Suprapubic skin (tissue), 4 donors: ENCODE measurements around the gene KLHDC4. TPM values are rescaled to one million over a fixed set of nuclear protein-coding genes. Genes with fewer than 3 reads are reported as not detected.

Experiments
- DNase-seq, 2 donors: peaks; one replicate each; pipeline ENCODE4 v3.0.0-alpha.2; 2019; ENCODE audit warnings: low spot score in 2 of 2
- H3K27ac ChIP-seq: fragments of 200-600 bp; sonication (generic); one replicate; pipeline ENCODE4 v1.5.1; 2019
- H3K27me3 ChIP-seq: fragments of 200-600 bp; sonication (generic); one replicate; pipeline ENCODE4 v1.5.1; 2019
- H3K36me3 ChIP-seq: fragments of 200-600 bp; sonication (generic); one replicate; pipeline ENCODE4 v1.5.1; 2019
- H3K4me1 ChIP-seq: fragments of 200-600 bp; sonication (generic); one replicate; pipeline ENCODE4 v1.5.1; 2019
- H3K4me3 ChIP-seq: fragments of 200-600 bp; sonication (generic); one replicate; pipeline ENCODE4 v1.5.1; 2019; ENCODE audit warnings: mild to moderate bottlenecking
- H3K9me3 ChIP-seq: fragments of 200-600 bp; sonication (generic); one replicate; pipeline ENCODE4 v1.5.1; 2019
- CTCF ChIP-seq, 2 donors: fragments of 200-600 bp in 1 of 2; fragments of 450-650 bp in 1 of 2; sonication (generic) in 1 of 2; IDR thresholded peaks; one replicate each; pipeline ENCODE4 v1.5.1; 2016 to 2019; ENCODE audit warnings: antibody characterized with exemption in 2 of 2, mild to moderate bottlenecking in 1 of 2, moderate library complexity in 1 of 2
- EP300 ChIP-seq: sonication (generic); formaldehyde crosslinking; IDR thresholded peaks from one replicate; pipeline ENCODE4 v1.6.1; 2017; ENCODE audit warnings: antibody characterized with exemption
- POLR2A ChIP-seq, 2 donors: fragments of 450-650 bp; IDR thresholded peaks; one replicate each; pipeline ENCODE4 v1.6.1; 2017; ENCODE audit warnings: antibody characterized with exemption in 2 of 2, mild to moderate bottlenecking in 2 of 2, moderate library complexity in 2 of 2
- POLR2AphosphoS5 ChIP-seq, 3 donors: sonication (generic); formaldehyde crosslinking; IDR thresholded peaks; one replicate each; pipeline ENCODE4 v1.6.1; 2017; ENCODE audit warnings: antibody characterized with exemption in 3 of 3
- WGBS: methylation state at CpG from one replicate; pipeline ENCODE4 v1.1.5; 2018; 5-methylcytosine and 5-hydroxymethylcytosine counted together
- total RNA-seq, 4 donors: library from RNA; depleted of rRNA; stranded (reverse); fragments of >200 nt; gene quantifications; one replicate each; pipeline ENCODE4 v1.1.0, GENCODE V29; 2016

Gene KLHDC4
- total RNA-seq, 4 donors from 2014 or later, result 26.6 to 104 (median 30.1) TPM

- TF ChIP-seq POLR2AphosphoS5 (IDR thresholded peaks at IDR 0.05) (no peak), EP300 (no peak), POLR2A (IDR thresholded peaks at IDR 0.05) (no peak), CTCF (IDR thresholded peaks at IDR 0.05) (no peak)
- no peaks in the 10 kb centered on the region for H3K4me1 ChIP-seq
- no peak for DNase-seq
- WGBS, result 81% methylated on average over 27 of the region's 28 CpGs
- no peaks in the 10 kb centered on the region for H3K27me3 ChIP-seq
- H3K36me3 ChIP-seq, result peaks cover 60% of the 10 kb centered on the region
- no peak overlapping the region for H3K27ac ChIP-seq
- no peaks in the 10 kb centered on the region for H3K9me3 ChIP-seq
- H3K4me3 ChIP-seq, result no peak overlapping the region
Observed at GRCh38 chr16:87725596-87726235, 40.1 kb downstream of the KLHDC4 start.

GRCh38 chr16:87724490-87725291 lies 41.1 kb downstream of the KLHDC4 start:
- Histone ChIP-seq H3K27ac (no peak overlapping the region), H3K9me3 (no peaks in the 10 kb centered on the region), H3K4me3 (no peak overlapping the region), H3K27me3 (no peaks in the 10 kb centered on the region), H3K36me3 (peaks cover 60% of the 10 kb centered on the region), H3K4me1 (no peaks in the 10 kb centered on the region)
- TF ChIP-seq POLR2AphosphoS5 (IDR thresholded peaks at IDR 0.05) (no peak), POLR2A (IDR thresholded peaks at IDR 0.05) (no peak), CTCF (IDR thresholded peaks at IDR 0.05) (no peak), EP300 (no peak)
- WGBS, result 93% methylated on average over 19 of the region's 19 CpGs
- no peak for DNase-seq

- no peak overlapping the region for H3K4me3 ChIP-seq
- no peaks in the 10 kb centered on the region for H3K27me3 ChIP-seq
- peaks cover 54% of the 10 kb centered on the region for H3K36me3 ChIP-seq
- 52% methylated on average over 11 of the region's 12 CpGs for WGBS
- DNase-seq, result no peak
- no peaks in the 10 kb centered on the region for H3K4me1 ChIP-seq
- TF ChIP-seq POLR2AphosphoS5 (IDR thresholded peaks at IDR 0.05) (no peak), CTCF (IDR thresholded peaks at IDR 0.05) (no peak), POLR2A (IDR thresholded peaks at IDR 0.05) (no peak), EP300 (no peak)
- H3K27ac ChIP-seq, result no peak overlapping the region
- H3K9me3 ChIP-seq, result no peaks in the 10 kb centered on the region
Observed at GRCh38 chr16:87723226-87723623, 42.6 kb downstream of the KLHDC4 start.

GRCh38 chr16:87722590-87723225 lies 43.1 kb downstream of the KLHDC4 start:
- no peak for TF ChIP-seq POLR2A (IDR thresholded peaks at IDR 0.05)
- TF ChIP-seq POLR2AphosphoS5 (IDR thresholded peaks at IDR 0.05), result no peak
- no peak for TF ChIP-seq EP300
- no peak for TF ChIP-seq CTCF (IDR thresholded peaks at IDR 0.05)
- H3K9me3 ChIP-seq, result no peaks in the 10 kb centered on the region
- H3K36me3 ChIP-seq, result peaks cover 53% of the 10 kb centered on the region
- H3K27ac ChIP-seq, result no peak overlapping the region
- H3K4me1 ChIP-seq, result no peaks in the 10 kb centered on the region
- DNase-seq, result no peak
- H3K27me3 ChIP-seq, result no peaks in the 10 kb centered on the region
- 96% methylated on average over 19 of the region's 19 CpGs for WGBS
- no peak overlapping the region for H3K4me3 ChIP-seq
